NAMALWA (cell line): ENCODE data around the gene CDO1.
"Not testable (repeated sequence)": the region's sequence is repeated elsewhere in the genome, so short reads cannot be mapped to it uniquely, and the experiment has no call there.

Experiments
- DNase-seq: peaks from one replicate; pipeline ENCODE4 v3.0.0-alpha.2; 2015; ENCODE audit warnings: low spot score

Gene CDO1

DNA sequence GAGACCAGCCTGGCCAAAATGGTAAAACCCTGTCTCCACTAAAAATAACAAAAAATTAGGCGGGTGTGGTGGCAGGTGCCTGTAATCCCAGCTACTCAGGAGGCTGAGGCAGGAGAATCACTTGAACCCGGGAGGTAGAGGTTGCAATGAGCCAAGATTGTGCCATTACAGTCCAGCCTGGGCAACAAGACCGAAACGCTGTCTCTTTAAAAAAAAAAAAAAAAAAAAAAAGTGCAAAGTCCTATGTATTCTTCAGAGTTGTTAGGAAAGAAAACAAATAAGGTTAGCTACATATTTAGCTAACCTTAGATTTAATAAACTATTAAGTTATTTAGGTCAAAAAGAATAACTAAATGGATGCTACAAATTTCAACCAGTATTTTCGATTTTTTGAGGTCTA lies 13.5 kb upstream of the CDO1 start:
- DNase-seq: no peak

DNA sequence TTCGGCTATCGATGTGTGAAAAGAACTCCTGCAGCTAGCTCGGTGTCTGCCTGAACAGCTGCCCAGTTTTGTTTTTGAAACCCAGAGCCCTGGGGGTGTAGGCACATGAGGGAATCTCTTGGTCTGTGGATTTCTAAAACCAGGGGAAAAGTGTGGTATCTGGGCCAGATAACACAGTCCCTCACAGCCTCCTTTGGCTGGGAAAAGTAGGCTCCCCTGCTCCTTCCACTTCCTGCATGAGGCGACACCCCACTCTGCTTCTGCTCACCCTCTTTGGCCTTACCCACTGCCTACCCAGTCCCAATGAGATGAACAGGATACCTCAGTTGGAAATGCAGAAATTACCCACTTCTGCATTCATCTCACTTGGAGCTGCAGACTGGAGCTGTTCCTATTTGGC lies 9.5 kb upstream of the CDO1 start:
- no peak for DNase-seq

DNA sequence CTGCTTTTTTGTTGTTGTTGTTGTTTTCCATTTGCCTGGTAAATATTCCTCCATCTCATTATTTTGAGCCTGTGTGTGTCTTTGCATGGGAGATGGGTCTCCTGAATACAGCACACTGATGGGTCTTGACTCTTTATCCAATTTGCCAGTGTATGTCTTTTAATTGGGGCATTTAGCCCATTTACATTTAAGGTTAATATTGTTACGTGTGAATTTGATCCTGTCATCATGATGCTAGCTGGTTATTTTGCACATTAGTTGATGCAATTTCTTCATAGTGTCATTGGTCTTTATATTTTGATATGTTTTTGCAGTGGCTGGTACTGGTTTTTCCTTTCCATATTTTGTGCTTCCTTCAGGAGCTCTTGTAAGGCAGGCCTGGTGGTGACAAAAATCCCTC lies 8.5 kb upstream of the CDO1 start:
- not testable (repeated sequence) for DNase-seq

DNA sequence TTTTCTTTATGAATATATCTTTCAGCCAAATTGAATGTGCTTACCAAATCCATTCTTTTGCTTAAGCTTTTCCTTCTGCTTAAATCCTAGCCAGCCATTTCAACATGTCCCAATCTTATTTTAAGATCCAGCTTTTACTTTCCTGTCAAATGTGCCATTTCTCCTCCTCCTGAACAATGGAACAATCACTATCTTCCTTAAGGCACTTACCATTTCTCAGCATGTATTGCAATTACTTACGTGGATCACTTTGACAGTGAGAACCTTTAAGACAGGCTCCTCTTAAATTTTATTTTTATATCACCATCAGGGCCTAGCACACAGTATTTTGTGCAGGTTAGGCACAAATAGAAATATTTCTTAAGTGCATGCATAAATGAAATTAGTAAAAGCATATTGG lies 4.4 kb upstream of the CDO1 start:
- no peak for DNase-seq

DNA sequence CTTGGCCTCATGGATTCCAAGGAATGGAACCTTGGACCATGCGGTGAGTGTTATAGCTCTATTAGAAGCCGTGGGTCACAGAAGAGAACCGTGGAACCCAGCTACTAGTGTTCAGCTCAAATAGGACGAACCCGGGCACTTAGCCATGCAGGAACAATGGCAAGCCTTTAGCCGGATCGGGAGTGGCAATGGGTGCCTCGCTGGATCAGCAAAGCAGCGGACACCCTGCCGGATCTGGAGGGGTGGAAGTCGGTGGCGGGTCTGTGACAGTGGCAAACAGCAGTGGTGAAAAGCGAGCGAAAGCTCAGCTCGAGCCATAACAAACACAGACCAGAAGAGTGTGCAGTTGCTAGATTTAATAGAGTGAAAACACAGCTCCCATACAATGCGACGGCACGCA lies 2.4 kb upstream of the CDO1 start:
- DNase-seq: no peak

DNA sequence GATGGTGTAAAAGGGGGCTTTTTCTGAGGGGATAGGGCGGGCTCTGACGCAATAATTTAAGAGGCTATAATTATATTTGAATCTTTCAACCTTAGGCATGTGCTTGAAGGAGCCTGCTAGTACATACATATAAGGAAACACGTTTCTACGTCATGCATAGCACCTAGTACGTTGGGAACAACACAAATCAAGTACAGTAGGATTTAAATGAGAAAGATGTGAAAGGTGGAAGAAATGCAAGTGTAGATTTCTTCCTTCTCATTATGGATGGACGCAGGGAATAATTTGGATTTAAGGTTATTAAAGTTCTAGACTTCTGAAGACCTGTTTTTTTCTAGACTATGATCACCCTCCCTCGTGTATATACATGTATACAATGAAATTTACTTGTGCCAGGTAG lies 927 bp upstream of the CDO1 start:
- no peak for DNase-seq

DNA sequence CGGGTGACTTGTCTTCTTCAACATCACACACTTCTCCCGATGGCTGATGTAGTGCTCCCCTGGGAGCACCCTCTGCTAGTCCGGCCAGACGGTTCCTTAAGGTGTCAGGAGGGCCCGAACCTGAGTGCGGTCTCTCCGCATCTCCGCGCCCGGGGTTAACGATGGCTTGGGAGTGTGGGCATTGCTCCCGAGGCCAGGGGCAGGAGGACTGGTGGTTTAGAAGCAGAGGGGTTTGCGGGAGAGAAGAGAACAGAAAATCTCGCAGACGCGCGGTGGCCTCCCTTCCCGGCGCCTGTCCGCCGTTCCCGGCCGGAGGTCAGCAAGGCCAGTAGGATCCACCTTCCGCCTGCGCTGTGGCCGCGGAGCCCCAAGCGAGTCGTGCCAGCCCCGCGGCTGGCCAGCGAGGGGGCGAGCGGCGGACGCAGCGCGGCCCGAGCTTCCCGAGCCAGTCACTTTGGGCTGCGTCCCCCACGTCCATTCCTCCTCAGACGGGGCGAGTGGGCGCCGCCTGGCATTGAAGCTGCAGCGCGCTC lies 700 bp downstream of the CDO1 start:
- DNase-seq: no peak

DNA sequence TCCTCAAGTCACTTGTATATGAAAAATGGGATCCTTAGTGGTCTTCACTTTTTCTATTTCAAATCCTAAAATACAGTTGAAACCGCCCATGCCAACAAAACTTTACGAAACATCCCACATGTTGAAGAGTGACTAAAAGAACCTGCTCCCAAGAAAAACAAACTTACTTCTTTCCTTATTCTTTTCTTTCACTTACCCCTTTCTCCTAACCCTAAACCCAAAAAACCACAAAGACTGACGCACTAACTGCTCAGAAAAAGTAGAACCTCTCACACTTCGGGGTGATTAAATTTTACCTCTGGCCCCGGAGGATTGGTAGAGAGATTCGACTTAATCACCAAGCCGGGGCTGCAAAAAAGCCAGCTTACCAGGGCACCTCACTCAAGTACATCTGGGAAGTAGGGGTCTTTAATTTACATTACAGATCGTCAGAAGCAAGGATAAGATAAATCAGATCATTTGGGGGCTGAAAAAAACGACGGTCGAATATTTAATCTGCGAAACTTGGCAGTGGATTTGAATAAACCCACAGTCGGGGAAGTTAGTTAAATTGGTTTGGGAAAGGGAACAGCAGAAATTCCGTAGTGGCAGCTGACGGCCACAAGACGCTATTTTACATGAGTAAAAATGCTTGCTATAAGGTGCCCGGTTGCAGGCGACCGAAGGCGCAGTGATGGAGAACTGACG lies 1.3 kb downstream of the CDO1 start:
- DNase-seq: no peak

DNA sequence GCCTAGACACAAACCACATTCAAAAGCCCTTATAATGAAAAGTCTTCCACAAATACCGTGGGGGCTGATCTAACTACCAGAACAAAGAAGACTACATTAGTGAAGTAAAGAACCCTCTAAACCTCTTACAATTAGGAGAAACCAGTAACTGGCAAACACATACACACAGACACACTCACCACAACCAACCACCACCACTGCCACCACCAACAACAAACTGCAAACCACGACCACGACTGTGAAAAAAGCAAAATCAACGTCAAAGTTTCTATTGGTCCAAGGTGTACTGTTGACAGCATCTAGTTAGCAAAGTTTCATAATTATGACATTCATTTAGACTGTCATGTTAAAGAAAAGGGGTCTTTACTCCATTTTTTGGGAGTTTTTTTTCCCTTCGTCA lies 2.7 kb downstream of the CDO1 start:
- DNase-seq: no peak

DNA sequence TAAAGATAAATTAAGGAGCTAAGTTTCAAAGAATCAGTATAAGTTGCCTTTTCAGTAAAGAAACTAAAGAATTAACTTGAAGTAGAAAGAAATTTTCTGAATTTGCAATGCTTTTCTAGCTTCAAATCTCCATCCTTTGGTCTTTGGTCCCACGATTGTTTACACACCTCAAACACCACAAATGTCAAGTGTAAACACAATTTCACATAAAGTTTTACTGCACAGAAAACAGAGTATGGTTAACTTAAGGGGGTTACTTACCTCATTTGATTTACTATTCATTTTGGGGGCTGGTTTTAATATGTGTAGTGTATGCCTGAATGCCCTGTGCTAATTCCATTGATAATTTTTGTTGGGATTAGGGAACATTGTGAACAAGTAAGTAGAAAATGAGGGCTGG lies 4.1 kb downstream of the CDO1 start:
- DNase-seq: no peak

DNA sequence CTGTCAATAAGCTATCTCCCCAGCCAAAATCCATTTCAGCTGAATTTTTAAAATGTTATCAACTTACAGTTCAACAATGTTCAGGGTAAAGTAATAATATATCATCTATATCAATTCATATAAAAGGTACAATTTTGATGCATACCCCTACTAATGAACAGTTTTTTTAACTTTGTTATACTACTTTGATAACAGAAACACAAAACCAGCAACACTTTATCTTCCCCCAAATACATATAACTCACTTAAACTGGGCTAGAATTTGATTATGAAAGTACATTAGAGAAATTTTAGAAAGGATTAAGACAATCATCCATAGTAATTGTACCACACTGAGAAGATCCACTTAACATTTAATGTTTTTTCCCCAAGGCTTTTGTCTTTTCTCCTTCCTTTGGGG lies 5.1 kb downstream of the CDO1 start:
- DNase-seq: no peak

DNA sequence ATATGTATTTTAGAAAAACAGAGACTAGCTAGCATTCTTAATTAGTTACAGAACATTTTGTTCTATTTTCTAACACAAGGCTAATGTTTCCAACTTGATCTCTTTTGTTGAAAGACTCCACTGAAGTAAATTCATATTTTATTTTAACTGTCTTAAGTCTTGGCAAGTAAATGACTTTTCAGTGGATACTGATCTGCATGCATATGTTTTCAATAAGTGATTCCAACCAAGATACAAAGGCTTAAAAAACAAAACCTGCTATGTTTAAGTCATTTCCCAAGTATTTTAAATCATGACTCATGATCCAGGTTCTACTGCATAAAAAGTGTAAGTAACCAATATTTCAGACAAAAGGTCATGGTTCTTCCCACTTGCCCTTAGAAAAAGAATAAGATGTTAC lies 5.7 kb downstream of the CDO1 start:
- no peak for DNase-seq

DNA sequence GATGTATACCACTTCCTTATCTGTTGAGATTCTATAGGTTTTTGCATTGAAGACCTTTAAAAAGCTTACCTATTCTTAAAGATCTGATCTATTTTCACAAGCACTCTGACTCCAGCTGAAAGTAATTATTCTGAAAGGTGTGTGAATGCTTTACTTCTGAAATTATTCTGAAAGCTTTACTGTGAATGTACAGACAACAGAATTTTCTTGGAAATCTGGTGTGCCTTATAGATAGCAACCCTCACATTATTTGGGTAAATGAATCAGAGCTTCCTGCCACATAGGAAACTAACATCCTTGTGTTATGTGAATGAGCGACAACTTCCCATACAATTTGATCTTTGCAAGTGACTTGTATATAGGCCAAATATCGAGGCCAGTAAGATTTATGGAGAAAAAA lies 6.5 kb downstream of the CDO1 start:
- no peak for DNase-seq

DNA sequence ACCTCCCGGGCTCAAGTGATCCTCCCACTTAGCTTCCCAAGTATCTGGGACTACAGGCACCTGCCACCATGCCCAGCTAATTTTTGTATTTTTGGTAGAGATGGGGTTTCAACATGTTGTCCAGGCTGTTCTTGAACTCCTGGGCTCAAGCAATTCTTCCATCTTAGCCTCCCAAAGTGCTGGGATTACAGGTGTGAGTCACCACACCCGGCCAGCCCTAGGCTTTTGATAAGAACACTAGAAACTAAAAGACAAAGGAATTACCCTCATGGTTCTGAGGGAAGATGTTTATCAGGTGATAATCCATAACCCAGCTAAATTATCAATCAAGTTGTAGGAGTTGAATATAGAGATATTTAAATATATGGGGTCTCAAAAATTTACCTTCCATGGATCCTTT lies 8.4 kb downstream of the CDO1 start:
- DNase-seq: not testable (repeated sequence)

DNA sequence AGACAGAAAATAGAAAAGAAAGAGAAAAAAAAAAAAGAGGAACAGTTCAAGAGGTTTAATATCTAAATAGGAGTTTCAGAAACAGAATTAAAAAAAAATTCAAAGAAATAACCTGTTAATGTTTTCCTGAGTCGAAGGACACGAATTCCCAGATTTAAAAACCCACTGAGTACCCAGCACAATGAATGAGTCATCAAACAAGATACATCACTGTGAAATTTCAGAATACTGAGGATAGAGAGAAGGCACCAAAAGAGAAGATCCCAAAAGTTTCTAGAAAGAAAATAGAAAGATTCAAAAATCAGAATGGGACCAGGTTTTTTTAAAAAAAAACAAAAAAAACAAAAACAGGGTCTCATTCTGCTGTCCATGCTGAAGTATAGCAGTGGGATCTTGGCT lies 8.8 kb downstream of the CDO1 start:
- no peak for DNase-seq

DNA sequence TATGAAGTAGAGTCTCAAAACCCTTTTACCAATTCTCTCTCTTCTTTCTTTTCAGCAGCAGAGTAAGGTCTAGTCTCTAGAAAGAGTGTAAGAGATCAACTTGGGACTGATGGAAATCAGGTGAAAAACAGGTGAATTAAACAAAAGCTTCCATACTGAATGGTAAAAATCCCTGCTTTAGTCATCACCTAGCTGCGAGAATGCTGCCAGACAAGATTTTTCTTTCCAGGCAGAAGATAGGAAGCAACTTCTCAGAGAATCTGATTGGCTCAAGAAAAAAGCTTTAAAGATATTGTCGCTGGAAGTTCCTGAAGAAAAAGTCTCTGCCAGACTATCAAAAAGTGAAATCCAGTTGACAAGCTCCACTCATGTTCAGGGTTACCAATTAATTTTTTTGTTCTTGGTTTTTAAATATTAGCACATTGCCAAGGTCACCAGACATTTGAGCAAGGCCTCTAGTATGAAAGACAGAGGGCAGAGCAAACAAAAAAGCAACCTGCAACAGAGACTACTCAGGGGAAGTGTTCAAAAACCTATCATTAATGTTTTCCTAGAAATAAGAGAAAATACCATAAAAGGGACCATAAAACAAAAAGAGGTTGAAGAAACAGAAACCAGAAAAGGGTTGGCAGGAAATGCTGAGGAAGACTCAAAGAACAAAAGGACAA lies 9.3 kb downstream of the CDO1 start:
- DNase-seq: no peak

DNA sequence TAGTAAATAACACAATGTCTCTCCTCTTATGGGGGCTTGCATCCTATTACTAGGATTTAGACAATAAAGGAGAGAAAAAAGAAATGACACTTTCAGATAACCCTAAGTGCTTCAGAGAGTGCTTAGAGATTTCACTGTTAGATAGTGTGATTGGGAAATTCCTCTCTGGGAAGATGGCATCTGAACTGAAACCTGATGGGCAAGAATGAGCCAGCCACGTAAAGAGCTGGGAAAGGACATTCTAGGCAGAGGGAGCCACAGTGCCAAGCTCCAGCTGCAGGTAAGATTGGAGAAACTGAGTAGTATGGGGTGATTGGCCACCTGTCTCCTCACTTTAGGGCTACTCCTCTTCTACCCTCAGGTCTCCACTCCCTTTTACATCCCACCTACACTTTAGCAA lies 14.5 kb downstream of the CDO1 start:
- no peak for DNase-seq

DNA sequence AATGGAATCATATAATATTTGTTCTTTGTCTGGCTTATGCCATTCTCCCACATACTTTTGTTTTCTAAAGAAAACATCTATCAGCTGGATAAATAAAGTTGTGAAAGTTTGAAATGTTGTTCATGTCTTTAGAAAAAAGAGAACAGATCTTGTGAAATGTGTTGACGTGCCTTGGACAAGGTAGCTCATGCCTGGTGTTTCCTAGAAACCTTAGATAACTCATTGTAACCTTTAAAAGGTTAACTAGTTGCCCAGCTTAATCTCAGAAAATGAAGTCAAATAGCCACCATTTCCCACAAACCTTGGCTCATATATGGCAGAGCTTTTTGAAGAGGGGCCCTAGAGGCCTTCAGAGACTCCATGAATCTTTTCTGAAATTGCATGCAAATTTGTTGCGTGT lies 15.3 kb downstream of the CDO1 start:
- no peak for DNase-seq

DNA sequence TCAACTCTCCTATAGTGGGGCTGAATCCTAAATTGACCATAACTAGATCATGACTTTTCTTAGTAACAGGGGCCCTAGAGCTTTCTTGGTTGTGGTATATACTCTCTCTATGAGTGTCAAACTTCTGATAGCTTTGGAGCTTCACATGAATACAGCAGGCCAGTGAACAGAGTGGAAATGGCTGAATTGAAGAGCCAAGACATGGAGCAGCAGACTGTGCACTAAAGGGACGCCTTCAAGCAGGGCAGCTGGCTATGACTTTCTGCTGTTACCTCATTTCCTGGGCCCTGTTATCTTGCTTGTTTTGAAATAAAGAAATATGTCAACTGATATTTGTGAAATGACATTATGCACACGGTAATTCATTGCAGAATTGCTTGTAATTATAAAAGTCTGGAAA lies 16.4 kb downstream of the CDO1 start:
- no peak for DNase-seq

DNA sequence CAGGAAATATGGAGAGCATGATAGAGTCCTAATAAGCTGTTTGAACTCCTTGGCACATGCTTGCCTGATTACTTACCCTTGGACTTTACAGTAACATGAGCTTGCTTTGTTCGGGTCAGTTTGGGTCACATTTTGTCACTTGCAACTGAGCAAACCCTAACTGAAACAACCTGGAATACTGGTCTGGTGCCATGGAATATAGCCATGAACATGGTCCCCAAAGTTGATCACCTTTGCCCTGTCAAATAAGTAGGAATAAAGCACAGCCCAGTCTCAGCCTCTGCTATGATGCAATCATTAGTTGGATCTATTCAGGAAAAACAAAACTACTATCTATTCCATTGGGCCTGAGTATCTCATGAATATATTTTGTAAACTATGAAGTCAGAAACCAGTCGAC lies 18.2 kb downstream of the CDO1 start:
- DNase-seq: no peak

DNA sequence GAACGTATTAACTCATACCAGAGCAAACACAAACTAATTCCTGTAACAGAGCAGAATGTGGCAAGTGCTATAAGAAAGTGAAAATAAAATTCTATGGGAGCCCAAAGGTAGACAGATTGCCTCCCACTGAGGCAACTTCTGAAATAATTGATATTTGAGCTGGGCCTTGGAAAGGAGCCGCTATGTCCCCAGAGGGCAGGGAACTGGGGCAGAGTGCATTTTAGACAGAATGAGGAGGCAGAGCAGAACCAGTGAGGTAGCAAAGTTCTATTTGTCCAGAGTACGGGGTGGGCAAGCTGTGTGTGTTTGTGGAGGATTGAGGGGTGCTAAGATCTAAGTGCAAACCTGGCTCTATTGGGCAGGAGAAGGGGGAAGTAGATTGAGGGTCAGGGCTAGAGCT lies 19.8 kb downstream of the CDO1 start:
- DNase-seq: no peak

DNA sequence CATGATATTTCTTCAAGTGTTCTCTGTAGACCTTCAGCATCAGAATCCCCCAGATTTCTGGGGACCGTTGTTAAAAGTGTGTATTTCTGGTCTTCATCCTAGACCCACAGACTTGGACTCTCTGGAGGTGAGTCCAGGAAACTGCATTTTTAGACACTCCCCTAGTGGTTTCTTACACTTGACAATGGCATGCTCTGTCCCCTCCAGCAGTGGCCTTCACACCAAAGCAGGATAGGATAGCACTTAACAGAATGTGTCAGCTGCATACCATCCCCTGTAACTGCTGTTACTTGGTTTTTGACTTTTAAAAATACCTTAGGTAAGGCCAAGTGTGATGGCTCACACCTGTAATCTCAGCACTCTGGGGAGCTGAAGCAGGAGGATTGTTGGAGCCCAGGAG lies 20.8 kb downstream of the CDO1 start:
- DNase-seq: no peak

DNA sequence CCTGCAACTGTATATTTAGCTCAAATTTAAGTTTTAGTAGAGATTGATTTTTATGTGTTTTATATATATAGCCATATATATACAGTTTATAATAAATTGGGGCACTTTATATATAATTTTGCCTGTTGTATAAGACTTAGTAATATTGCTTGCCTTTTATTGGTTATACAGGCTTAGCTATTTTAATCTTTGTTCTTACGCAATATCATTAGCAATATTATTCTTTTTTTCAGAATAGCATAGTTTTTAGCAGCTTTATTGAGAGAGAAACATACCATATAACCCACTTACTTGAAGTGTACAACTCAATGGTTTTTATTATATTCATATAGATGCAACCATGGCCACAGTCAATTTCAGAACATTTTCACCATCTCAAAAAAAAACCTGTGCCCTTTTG lies 28.0 kb downstream of the CDO1 start:
- no peak for DNase-seq

DNA sequence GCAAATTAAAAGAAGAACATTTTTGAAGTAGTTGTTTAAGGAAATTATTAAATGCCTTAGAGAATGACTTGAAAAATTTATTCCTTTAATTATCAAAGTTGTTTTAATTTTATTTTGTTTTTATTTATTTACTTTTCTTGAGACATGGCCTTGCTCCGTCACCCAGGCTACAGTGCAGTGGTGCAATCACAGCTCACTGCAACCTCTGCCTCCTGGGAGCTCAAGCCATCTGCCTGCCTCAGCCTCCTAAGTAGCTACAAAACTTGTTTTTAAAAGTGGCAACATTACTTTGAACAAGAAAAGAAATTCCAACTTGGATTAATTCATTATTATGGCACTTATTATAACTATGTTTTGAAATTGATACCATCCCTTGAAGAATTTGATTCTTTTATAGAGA lies 29.0 kb downstream of the CDO1 start:
- no peak for DNase-seq
